Measurements from ENCODE around the gene DNAJC25.
A peak's percentile ranks its signal among the peaks of the same experiment; 100 is the strongest.

DNAJC25 gene

DNA sequence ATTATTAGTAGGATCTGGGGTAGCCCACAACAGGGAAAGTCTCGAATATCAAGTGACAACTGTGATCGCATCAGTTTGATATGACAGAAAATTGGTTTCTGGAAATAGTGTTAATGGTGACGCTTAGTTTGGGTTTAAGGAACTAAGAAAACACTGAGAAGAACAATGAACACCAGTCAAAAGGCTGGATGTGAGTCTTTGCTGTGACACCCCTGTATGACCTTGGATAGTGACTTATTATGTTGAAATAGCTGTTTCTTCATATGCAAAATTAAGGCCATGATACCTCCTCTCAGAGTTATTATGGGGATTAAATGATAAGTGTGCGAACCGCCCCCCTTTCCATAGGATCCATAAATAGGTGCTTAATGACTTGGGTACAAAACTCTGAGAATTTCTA lies 926 bp downstream of the DNAJC25 start:
- Histone ChIP-seq H3K9ac (ENCODE audit: low read length) (peak overlapping the region; percentile 79), H3K79me2 (ENCODE audit: low read length) (peaks cover 59% of the 10 kb centered on the region), H3K27me3 (ENCODE audit: low read depth, low read length) (no peaks in the 10 kb centered on the region), H4K20me1 (ENCODE audit: insufficient read depth, low read length) (peaks cover 44% of the 10 kb centered on the region), H2AFZ (ENCODE audit: low read depth, low read length) (no peak overlapping the region), H3K4me2 (ENCODE audit: low read length) (peak overlapping the region; percentile 87), H3K36me3 (replicated peaks; ENCODE audit: low read depth, low read length) (peaks cover 6% of the 10 kb centered on the region), H3K9me3 (ENCODE audit: insufficient read depth, low read length) (no peaks in the 10 kb centered on the region), H3K4me3 (ENCODE audit: low read length) (peak overlapping the region; percentile 94), H3K4me1 (ENCODE audit: low read length) (peaks cover 11% of the 10 kb centered on the region), H3K27ac (ENCODE audit: low read length) (peak overlapping the region; percentile 33; the same call in 1 of the 2 replicates)
- TF ChIP-seq EZH2phosphoT487 (IDR thresholded peaks at IDR 0.05; ENCODE audit: low read depth) = no peak
- TF ChIP-seq CTCF (IDR thresholded peaks at IDR 0.05; ENCODE audit: low read depth, low read length) = no peak

DNA sequence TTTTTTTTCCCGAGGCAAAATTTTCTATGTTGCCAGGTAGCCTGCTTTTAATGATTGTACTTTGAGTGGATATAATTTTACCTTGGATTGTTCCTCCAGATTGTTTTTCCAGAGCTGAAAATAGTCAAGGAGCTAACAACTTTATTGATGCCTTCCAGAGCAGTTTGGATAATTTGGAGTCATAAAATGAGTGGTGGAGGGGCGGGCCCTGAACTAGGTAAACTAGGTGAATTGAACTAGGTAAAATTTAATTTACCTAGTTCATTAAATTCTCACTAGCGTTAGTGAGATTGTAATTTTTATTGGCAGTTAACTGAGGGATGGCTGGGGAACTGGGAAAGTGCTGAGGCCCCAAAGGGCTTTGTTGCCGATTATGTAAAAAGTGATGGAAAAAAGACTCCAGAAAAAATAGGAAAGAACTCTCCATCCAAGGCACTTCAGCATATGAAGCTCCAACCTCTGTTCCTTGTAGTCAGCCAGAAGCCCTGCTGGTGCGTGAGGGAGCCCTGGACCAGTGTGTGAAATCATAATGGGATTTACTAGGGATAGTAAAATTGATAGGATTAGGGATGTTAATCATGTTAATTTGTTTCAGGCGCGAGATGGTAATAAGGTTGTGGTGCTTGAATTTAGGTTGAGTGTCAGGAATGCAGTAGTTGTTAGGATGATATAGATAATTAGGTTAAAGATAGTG lies 1.7 kb downstream of the DNAJC25 start:
- Histone ChIP-seq H3K36me3 (replicated peaks; ENCODE audit: low read depth, low read length) (peaks cover 6% of the 10 kb centered on the region), H3K4me2 (ENCODE audit: low read length) (peak overlapping the region; percentile 87), H3K79me2 (ENCODE audit: low read length) (peaks cover 67% of the 10 kb centered on the region), H3K4me3 (ENCODE audit: low read length) (peak overlapping the region; percentile 94), H3K9me3 (ENCODE audit: insufficient read depth, low read length) (no peaks in the 10 kb centered on the region), H3K9ac (ENCODE audit: low read length) (peak overlapping the region; percentile 79; the same call in 1 of the 2 replicates), H3K27ac (ENCODE audit: low read length) (no peak overlapping the region), H3K27me3 (ENCODE audit: low read depth, low read length) (no peaks in the 10 kb centered on the region), H4K20me1 (ENCODE audit: insufficient read depth, low read length) (peaks cover 51% of the 10 kb centered on the region), H2AFZ (ENCODE audit: low read depth, low read length) (no peak overlapping the region), H3K4me1 (ENCODE audit: low read length) (peaks cover 11% of the 10 kb centered on the region)
- TF ChIP-seq EZH2phosphoT487 (IDR thresholded peaks at IDR 0.05; ENCODE audit: low read depth) (no peak), CTCF (IDR thresholded peaks at IDR 0.05; ENCODE audit: low read depth, low read length) (no peak)

DNA sequence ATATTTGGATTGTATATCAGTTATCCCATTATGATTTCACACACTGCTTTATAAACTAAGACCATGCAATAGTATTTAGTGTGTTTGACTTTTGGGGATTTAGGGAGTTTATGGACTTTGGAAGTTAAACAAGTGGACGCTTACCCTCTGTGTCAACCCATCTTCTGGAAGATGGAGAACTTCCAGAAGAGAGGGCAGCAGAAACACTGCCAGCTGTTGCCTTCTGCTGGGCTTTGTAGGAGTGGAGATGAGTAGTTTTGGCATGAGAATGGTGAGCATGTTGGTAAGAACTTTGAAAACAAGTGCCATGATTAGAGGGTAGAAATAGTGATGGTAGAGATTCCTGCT lies 2.2 kb downstream of the DNAJC25 start:
- Histone ChIP-seq H3K36me3 (replicated peaks; ENCODE audit: low read depth, low read length) (peaks cover 8% of the 10 kb centered on the region), H3K9ac (ENCODE audit: low read length) (no peak overlapping the region), H4K20me1 (ENCODE audit: insufficient read depth, low read length) (peaks cover 57% of the 10 kb centered on the region), H3K9me3 (ENCODE audit: insufficient read depth, low read length) (no peaks in the 10 kb centered on the region), H3K4me3 (ENCODE audit: low read length) (no peak overlapping the region), H2AFZ (ENCODE audit: low read depth, low read length) (no peak overlapping the region), H3K4me1 (ENCODE audit: low read length) (peaks cover 11% of the 10 kb centered on the region), H3K27me3 (ENCODE audit: low read depth, low read length) (no peaks in the 10 kb centered on the region), H3K79me2 (ENCODE audit: low read length) (peaks cover 72% of the 10 kb centered on the region), H3K27ac (ENCODE audit: low read length) (no peak overlapping the region), H3K4me2 (ENCODE audit: low read length) (no peak overlapping the region)
- TF ChIP-seq EZH2phosphoT487 (IDR thresholded peaks at IDR 0.05; ENCODE audit: low read depth) = no peak
- no peak for TF ChIP-seq CTCF (IDR thresholded peaks at IDR 0.05; ENCODE audit: low read depth, low read length)

GRCh38 chr9:111634860-111635259 lies 3.7 kb downstream of the DNAJC25 start:
- no peak overlapping the region for H3K27ac ChIP-seq (ENCODE audit: low read length)

More at GRCh38 chr9:111634860-111635259, 3.7 kb downstream of the DNAJC25 start:
- peaks cover 11% of the 10 kb centered on the region for H3K4me1 ChIP-seq (ENCODE audit: low read length)
- peaks cover 17% of the 10 kb centered on the region for H3K36me3 ChIP-seq (replicated peaks; ENCODE audit: low read depth, low read length)
- H3K79me2 ChIP-seq (ENCODE audit: low read length) = peaks cover 86% of the 10 kb centered on the region
- H3K9ac ChIP-seq (ENCODE audit: low read length) = no peak overlapping the region
- TF ChIP-seq CTCF (IDR thresholded peaks at IDR 0.05; ENCODE audit: low read depth, low read length) (no peak), EZH2phosphoT487 (IDR thresholded peaks at IDR 0.05; ENCODE audit: low read depth) (no peak)
- no peak overlapping the region for H3K4me2 ChIP-seq (ENCODE audit: low read length)
- H2AFZ ChIP-seq (ENCODE audit: low read depth, low read length) = no peak overlapping the region
- H3K4me3 ChIP-seq (ENCODE audit: low read length) = no peak overlapping the region
- H3K9me3 ChIP-seq (ENCODE audit: insufficient read depth, low read length) = no peaks in the 10 kb centered on the region
- no peaks in the 10 kb centered on the region for H3K27me3 ChIP-seq (ENCODE audit: low read depth, low read length)
- H4K20me1 ChIP-seq (ENCODE audit: insufficient read depth, low read length) = peaks cover 66% of the 10 kb centered on the region
